ENCODE data around the gene LSS.
A peak's percentile ranks its signal among the peaks of the same experiment; 100 is the strongest.
"Not testable (repeated sequence)": the region's sequence is repeated elsewhere in the genome, so short reads cannot be mapped to it uniquely, and the experiment has no call there.

Gene LSS

DNA sequence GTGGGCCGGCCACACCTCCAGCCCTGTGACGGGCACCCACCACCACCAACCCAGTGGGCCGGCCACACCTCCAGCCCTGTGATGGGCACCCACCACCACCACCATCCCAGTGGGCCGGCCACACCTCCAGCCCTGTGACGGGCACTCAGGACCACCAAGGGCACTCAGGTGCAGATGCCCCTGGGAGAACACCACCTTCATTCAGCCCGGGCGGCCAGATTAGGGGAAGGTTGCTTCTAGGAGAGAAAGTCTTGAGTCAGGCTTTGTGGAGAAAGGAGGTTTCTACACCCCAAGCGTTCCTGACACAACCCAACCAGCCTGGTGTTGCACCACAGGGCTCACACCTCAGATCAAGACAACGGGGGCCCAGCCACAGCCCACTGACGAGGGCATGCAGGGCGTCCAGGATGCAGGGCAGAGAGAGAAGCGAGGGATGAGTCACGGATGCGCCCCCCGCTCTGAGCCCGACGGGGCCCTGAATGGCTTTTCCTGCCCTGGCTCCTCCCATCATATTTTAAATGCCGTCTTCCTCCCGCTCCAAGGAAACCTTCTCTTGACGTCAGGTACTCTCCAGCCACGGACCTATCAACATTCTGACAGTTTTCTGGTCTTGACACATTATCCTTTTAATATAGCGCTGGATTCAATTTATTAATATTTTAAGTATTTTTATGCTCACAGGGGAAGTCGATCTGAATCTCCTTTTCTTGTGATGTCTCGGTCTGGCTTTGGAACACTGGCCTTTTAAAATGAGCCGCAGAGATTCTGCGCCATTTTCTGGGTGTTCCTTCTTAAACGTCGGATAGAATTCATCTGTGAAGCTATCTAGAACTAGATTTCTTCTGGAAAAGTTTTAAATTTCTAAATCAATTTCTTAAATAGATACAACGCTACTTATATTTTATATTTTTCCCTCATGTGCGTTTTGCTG is 43.7 kb downstream of the LSS start:
- DNase-seq = peak; percentile 86

DNA sequence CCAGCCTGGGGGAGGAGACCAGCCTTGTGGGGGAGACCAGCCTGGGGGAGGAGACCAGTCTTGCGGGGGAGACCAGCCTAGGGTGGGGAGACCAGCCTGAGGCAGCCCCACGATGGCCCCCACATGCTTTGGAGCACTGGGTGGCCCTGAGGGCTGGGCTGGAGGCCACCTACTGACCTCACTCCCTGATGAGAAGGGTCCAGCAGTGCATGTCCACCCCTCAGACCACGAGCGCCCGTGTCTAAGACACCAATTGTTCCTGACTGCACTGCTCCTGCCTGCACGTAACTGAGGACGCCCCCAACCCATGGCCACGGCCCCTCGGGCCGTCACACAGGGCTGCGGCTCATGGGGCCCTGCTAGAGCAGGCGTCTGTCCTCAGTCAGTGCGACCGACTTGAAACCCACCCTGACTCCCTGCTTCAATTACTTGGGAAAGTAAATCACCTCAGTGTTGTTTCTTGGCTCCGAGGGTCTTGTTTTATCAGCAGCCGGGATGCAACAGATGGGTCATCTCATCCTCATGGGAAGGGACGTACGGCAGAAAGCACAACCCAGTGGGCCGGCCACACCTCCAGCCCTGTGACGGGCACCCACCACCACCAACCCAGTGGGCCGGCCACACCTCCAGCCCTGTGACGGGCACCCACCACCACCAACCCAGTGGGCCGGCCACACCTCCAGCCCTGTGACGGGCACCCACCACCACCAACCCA is 44.5 kb downstream of the LSS start, which contains the start of gene SPATC1L:
TSS of gene SPATC1L (minus strand) at position 550 of the 715 bp plus-strand sequence. CDS start 1,643 bp downstream, outside the sequence.
- no peak for DNase-seq

DNA sequence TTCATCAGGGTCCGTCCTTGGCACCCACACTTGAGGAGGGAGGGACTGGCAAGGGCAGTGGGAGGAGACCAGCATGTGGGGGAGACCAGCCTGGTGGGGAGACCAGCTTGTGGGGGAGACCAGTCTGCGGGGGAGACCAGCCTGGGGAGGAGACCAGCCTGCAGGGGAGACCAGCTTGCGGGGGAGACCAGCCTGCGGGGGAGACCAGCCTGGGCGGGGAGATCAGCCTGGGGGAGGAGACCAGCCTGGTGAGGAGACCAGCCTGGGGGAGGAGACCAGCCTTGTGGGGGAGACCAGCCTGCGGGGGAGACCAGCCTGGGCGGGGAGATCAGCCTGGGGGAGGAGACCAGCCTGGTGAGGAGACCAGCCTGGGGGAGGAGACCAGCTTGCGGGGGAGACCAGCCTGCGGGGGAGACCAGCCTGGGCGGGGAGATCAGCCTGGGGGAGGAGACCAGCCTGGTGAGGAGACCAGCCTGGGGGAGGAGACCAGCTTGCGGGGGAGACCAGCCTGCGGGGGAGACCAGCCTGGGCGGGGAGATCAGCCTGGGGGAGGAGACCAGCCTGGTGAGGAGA is 45.2 kb downstream of the LSS start:
- DNase-seq = not testable (repeated sequence)

DNA sequence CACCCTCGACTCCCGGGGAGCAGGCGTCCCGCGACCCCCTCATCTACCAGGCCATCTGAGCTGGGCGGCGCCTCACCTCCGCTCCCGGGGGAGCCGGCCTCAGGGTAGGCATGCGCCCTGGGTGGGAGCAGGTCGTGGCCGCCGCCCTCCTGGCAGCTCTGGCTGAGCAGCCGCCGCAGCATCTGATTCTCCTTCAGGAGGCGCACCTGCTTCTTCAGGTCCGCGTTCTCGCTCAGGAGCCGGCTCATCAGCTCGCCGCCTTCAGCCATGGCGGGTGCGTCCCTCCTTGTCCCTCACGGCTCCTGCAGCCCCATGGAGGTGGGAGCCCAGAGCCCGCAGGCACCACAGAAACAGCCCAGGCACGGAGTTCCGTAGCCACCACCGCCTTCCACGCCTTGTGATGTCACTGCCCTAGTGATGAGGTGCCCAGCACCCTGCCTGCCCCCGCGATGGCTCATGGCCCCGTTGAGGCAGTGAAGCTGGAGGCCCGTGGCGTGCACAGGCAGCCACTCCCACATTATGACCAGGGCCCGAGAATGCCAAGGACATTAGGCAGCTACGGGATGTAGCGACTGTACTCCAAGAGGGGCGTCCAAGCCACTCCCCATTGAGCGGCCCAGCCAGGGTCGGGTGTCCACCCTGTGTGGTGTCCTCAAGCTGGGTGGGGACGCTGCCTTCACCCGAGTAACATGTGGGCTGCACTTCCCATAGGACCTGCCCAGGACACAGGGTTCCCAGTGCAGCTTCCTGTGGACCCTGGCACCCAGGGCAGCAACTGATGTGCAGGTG is 45.8 kb downstream of the LSS start:
- DNase-seq = no peak

DNA sequence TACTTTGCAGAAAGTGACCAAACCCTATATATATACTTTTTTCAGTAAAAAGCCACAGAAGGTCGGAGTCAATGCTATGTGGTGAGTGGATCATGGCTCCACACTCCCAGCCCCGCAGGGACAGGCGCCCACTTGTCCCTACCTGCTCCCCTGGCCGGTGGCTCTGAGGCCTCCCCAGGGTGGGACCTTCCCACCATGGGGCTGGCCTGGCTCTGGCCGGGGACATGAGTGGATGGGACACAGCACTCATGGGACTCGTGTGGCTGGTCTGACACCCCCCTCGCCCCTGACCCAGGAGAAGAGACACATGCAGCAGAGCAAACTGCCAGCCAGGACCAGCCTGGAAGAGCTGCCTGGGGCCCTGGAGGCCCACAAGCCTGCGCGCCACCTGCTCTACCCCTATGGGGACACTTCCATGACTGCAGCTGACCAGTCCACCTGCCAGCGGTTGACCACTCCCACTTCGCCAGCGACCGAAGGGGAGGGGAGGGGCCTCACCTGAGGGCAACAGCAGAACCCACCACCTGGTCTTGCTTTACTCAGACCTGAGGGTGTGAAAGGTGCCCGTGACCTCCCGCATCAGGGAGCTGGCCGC is 46.5 kb downstream of the LSS start:
- DNase-seq = no peak

DNA sequence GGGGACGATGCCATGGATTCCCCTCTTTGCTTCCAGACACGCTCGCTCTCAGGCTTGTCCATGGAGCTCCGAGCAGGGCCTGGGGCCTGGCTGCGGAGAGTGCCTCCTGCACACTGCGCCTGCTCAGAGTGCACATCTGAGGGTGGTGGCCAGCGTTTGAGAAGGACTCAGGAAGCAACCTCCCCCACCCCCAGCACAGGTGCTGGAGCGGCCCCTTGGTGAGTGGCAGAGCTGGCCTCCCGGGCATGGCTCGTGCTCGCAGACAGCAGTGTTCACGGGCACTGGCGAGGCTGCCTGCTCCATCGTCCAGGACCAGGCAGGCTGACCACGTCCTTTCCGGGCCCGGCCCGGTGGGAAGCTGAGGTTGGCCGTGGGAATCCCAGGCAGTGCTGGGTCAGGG is 47.1 kb downstream of the LSS start:
- DNase-seq = no peak

DNA sequence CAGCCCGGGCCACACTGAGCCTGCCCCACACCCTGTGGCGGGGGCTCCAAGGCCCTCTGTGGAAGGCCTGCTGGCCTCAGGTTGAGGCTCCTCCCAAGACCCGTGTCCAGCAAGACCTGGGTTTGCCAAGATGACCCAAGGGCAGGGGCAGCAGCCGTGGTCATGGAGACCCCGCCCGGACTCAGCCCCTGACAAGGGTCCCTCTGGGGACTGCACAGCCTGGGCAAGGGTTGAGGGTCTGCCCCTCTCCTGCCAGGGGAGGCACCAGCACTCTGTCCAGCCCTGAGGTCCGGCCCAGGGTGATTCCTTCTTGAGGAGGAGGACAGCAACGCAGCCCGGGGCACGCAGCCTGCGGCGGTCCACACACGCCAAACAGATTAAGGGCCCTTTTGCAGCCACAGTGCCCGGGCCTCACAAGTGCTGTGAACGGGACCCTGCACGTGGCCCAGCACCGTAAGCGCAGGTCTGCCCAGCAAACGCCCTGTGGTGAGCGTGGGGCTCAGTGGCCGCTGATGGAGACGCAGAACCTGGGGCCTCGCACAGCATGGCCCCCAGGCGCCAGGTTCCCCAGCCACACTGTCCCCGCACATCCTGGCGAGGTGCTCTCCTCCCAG is 47.7 kb downstream of the LSS start:
- DNase-seq = no peak

DNA sequence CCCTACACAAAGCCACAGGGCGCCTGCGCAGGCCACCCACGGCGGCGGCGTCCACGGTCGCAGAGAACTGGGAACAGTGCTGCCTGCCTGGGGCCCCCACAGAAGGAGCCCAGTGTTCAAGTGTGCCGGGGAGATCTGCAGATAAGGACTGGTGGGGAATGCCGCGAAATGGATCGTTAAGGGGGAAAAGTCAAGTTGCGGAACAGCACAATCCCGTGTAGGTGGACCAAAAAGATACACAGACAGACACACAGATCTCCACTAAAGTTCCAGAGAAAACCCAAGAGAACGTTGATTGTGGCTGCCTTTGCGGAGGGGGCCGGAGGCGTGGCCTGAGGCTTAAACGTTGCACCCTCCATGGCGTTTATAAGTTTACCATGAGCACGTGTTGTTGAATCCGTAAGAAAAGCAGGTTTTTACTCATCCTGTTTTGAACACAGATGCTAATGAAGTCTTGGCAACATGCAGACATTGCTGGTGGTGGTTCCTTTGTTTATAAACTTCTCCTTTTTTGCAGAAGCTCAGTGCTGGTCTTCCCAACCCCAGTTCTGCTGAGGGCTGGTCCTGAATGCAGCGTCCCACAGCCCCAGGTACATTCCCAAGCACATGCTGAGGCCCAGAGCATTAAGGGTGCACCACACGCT is 48.4 kb downstream of the LSS start:
- DNase-seq = no peak

DNA sequence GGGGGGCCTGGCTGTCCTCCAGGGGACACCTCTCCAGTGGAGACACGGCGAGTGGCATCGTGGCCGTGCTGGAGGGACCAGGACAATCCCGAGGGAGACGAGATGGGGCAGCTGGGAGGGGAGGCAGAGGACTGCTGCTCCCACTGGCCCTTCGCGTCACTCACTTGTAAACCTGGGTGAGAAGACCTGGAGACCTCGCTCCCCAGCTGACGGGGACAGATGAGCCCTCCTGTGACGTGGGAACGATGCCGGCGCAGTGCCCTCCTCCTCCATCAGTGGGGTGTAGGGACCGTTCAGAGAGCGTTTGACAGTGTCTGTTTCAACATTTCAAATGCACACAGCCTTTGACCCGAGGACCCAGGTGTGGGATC is 48.9 kb downstream of the LSS start:
- no peak for DNase-seq

DNA sequence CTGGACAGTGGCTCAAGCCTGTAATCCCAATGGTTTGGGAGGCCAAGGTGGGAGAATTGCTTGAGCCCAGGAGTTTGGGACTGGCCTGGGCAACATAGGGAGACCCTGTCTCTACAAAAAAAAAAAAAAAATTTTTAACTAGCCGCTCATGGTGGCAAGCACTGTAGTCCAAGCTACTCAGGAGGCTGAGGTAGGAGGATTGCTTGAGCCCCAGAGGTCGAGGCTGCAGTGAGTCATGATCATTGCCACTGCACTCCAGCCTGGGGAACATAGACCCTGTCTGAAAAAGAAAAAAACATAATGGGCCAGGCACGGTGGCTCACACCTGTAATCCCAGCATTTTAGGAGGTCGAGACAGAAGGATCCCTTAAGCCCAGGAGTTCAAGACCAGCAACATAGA is 49.6 kb downstream of the LSS start:
- no peak for DNase-seq

DNA sequence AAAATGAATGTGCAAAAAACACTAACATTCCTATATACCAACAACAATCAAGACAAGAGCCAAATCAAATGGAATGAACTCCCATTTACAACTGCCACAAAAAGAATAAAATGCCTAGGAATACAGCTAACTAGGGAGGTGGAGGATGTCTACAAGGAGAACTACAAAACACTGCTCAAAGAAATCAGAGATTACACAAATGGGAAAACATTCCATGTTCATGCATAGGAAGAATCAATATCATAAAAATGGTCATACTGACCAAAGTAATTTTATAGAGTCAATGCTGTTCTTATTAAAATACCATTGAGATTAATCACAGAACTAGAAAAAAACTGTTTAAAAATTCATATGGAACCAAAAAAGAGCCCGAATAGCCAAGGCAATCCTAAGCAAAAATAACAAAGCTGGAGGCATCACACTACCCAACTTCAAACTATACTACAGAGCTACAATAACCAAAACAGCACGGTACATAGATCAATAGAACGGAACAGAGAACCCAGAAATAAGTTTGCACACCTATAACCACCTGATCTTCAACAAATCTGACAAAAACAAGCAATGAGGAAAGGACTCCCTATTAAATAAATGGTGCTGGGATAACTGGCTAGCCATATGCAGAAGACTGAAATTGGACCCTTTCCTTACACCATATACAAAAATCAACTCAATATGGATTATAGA is 52.0 kb downstream of the LSS start:
- not testable (repeated sequence) for DNase-seq

DNA sequence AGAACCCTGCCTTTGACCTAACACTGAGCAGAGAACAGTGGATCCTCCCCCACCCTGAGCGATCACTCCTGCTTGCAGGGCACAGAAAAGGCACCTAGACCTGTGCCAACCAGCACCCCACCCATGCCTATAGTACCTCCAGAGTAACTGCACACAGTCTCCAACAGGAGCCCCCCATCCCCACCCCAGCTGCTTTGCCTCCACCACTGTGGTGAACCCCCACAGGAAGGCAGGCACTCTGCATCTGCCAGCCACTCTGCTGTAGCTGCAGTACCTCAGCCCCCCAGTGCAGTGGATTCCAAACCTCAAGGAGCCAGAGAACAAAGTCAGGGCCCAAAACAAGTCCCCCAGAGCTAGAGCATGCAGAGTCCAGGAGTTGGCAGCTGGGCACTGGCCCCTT is 55.0 kb downstream of the LSS start:
- no peak for DNase-seq

DNA sequence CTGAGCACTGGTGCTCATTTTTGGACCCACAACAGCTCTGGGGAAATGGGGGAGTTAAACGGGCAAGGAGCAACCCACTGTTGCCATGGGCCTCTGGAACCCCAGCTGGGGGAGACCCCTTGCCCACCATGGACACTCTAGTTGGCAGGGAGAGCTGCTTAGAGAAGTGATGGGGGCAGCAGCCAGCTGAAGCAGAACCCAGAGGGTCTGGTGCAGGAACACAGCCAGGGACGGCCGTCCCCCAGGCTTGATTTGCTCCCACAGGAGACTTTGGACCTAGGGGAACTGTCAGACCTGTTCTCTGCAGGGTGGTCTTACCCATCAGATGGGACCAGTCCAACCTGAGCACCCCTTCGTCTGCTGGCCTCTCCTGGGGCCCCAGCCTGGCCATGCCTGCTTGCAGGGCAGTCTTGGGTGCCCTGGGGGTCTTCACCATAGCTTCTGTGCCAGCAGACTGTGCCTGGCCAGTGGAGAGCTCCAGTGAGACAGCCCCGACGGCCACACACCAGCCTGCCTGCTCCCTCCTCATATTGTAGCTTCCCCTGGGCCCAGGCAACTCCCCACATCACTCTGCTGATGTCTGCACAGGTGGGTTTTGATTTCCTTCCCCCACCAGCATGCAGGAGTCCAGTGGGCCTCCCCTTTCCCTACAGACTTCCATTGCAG is 55.6 kb downstream of the LSS start:
- no peak for DNase-seq

DNA sequence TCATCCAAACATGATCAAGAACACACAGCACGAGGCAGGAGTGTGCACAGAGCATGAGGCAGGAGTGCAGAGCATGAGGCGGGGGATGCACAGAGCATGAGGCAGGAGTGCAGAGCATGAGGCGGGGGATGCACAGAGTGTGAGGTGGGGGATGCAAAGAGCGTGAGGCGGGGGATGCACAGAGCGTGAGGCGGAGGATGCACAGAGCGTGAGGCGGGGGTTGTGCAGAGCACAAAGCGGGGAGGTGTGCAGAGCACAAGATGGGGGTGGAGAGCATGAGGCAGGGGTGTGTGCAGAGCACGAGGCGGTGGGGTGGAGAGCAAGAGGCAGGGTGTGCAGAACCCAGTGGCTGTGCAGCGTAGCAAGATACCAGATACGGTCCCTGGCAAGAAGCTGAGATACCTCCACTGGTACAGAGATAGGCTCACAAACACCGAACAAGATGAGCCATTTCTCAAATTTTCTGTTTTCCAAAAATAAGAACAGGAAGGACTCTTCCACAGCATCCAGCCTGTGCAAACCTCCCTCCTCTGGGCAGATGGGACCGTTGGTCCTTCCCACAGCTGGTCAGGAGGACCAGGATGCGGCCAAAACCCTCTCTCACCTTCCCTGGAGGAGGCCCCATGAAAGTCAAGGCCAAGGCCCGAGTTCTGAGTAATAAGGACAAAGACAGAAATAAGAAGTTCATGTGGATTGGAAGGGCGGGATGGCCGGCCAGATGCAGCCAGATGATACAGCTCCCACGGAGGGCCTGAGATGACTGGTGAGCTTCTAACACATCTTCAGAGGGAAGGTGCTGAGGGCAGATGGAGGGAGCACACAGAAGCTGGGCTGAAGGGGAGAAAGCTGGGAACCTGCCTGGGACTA is 56.3 kb downstream of the LSS start:
- DNase-seq = no peak

DNA sequence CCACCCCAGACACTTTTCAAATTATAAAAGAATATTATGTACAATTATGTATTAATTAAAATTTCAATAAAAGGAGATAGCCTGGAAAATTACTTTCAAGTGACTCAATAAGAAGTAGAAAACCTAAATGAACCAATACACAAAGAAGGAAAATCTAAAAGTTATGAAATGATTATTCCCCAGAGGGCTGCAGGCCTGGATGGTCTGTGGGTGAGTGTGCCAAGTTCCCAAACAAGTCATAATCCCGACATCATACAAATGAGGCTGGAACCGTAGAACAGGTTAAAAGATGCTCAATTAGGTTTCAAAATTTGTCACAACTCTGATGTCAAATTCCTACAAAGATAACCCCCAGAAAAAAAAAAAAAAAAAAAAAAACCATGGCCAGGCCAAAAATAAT is 57.0 kb downstream of the LSS start:
- DNase-seq = no peak

DNA sequence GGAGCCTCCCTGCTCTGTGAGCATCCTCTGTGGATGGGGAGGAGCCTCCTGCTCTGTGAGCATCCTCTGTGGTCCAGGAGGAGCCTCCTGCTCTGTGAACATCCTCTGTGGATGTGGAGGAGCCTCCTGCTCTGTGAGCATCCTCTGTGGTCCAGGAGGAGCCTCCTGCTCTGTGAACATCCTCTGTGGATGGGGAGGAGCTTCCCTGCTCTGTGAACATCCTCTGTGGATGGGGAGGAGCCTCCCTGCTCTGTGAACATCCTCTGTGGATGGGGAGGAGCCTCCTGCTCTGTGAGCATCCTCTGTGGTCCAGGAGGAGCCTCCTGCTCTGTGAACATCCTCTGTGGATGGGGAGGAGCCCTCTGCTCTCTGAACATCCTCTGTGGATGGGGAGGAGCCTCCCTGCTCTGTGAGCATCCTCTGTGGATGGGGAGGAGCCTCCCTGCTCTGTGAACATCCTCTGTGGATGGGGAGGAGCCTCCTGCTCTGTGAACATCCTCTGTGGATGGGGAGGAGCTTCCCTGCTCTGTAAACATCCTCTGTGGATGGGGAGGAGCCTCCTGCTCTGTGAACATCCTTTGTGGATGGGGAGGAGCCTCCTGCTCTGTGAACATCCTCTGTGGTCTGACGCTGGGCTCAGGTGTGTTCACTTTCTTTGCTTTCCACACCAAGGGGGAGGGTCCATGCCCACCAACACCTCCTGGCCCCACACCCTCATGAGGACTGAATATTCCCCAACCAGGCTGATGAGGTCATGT is 58.0 kb downstream of the LSS start:
- peak; percentile 66 for DNase-seq

DNA sequence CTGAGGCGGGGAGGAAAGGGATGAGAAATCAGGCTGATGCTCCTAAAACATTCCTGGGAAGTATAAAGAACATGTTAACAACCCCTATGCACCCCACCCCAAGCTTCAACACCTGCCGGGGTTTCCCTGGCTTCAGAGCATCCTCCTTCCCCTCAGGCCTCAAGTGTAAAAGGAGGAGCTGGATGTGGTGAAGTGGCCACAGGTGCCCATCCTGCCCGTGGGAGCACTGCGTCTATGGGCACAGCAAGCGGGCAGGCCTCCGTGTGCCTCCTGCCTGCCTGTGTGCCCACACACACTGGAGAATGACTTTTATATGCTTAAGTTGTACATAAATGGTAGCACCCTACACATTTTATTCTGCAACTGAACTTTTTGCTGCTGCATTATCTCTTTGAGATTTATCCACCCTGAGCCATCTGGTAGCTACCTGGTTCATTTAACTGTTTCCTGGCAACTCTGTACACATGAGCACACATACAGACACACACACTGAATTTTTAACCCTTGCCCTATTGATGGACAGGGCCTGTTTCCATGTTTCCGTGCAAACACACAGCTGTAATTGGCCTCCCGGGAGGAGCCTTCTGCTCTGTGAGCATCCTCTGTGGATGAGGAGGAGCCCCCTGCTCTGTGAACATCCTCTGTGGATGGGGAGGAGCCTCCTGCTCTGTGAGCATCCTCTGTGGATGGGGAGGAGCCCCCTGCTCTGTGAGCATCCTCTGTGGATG is 59.8 kb downstream of the LSS start:
- DNase-seq = no peak

DNA sequence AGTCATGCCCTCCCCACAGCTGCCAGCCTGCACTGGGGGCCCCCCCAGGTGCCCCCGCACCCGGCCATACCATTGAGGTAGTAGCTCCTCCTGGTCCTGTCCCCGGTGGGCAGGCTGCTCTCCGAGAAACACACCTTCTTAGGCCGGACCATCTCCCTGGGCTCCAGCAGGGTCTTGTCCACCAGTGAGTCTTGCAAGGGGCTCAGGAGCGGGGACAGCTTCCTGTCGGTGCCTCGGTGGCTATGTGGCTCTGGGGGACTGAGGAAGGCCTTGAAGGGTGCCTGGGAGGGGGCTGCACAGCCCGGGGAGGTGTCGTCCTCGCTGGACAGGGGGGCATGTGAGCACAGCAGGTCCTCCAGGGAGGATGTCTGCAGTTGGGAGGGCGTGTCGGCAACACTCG is 60.3 kb downstream of the LSS start:
- peak; percentile 14 for DNase-seq
